H9 (cell line): ENCODE measurements around the gene ACAP2. TPM values are rescaled to one million over a fixed set of nuclear protein-coding genes. Genes with fewer than 3 reads are reported as not detected.

Source experiments
- DNase-seq: peaks from one replicate; pipeline ENCODE4 v3.0.0-alpha.2; 2017
- H2AFZ ChIP-seq: one replicate; pipeline ENCODE4 v1.6.1; 2013; ENCODE audit warnings: mild to moderate bottlenecking, low read length, control low read depth, moderate library complexity
- H2AK5ac ChIP-seq: 2 replicates; pipeline ENCODE4 v1.6.1; 2013; ENCODE audit warnings: low read length, control low read depth, mixed read lengths; ENCODE audit not compliant: insufficient read length
- H2BK120ac ChIP-seq: one replicate; pipeline ENCODE4 v1.6.1; 2013; ENCODE audit warnings: low read depth, mild to moderate bottlenecking, low read length, control low read depth, inconsistent platforms; ENCODE audit not compliant: poor library complexity, severe bottlenecking
- H2BK12ac ChIP-seq: 2 replicates; pipeline ENCODE4 v1.6.1; 2013; ENCODE audit warnings: low read length, control low read depth, mixed read lengths, low read depth; ENCODE audit not compliant: insufficient read length
- H2BK15ac ChIP-seq: 2 replicates; pipeline ENCODE4 v1.6.1; 2013; ENCODE audit warnings: low read depth, low read length, control low read depth
- H2BK20ac ChIP-seq: one replicate; pipeline ENCODE4 v1.6.1; 2013; ENCODE audit warnings: low read depth, mild to moderate bottlenecking, low read length, control low read depth, inconsistent platforms; ENCODE audit not compliant: poor library complexity, severe bottlenecking
- H2BK5ac ChIP-seq: 2 replicates; pipeline ENCODE4 v1.6.1; 2013; ENCODE audit warnings: low read length, control low read depth, mixed read lengths; ENCODE audit not compliant: insufficient read length
- H3K14ac ChIP-seq: 2 replicates; pipeline ENCODE4 v1.6.1; 2013; ENCODE audit warnings: low read length, control low read depth; ENCODE audit not compliant: insufficient read depth
- H3K18ac ChIP-seq: 2 replicates; pipeline ENCODE4 v1.6.1; 2013; ENCODE audit warnings: low read depth, mild to moderate bottlenecking, mixed read lengths, low read length, control low read depth; ENCODE audit not compliant: insufficient read length
- H3K23ac ChIP-seq: 2 replicates; pipeline ENCODE4 v1.6.1; 2013; ENCODE audit warnings: low read length, control low read depth, mixed read lengths, low read depth; ENCODE audit not compliant: insufficient read length
- H3K23me2 ChIP-seq: 2 replicates; pipeline ENCODE4 v1.6.1; 2013; ENCODE audit warnings: low read depth, mild to moderate bottlenecking, mixed read lengths, low read length, control low read depth; ENCODE audit not compliant: insufficient read length, poor library complexity, severe bottlenecking
- H3K27ac ChIP-seq: 2 replicates; pipeline ENCODE4 v1.5.1; 2013; ENCODE audit warnings: low read length, control low read depth, mixed read lengths, low read depth; ENCODE audit not compliant: insufficient read length
- H3K27me3 ChIP-seq: 2 replicates; pipeline ENCODE4 v1.6.1; 2013; ENCODE audit warnings: low read length, control low read depth, inconsistent platforms; ENCODE audit not compliant: insufficient read depth
- H3K4ac ChIP-seq: 2 replicates; pipeline ENCODE4 v1.6.1; 2013; ENCODE audit warnings: low read depth, mild to moderate bottlenecking, control low read depth, inconsistent platforms, low read length, moderate library complexity
- H3K4me1 ChIP-seq: 2 replicates; pipeline ENCODE4 v1.6.1; 2013; ENCODE audit warnings: low read length, control low read depth, inconsistent platforms; ENCODE audit not compliant: insufficient read depth
- H3K4me2 ChIP-seq: 2 replicates; pipeline ENCODE4 v1.6.1; 2013; ENCODE audit warnings: low read length, control low read depth, mixed read lengths; ENCODE audit not compliant: insufficient read length, insufficient read depth
- H3K56ac ChIP-seq: 2 replicates; pipeline ENCODE4 v1.6.1; 2013; ENCODE audit warnings: low read depth, mild to moderate bottlenecking, mixed read lengths, low read length, control low read depth; ENCODE audit not compliant: insufficient read length
- H3K79me1 ChIP-seq: 2 replicates; pipeline ENCODE4 v1.6.1; 2013; ENCODE audit warnings: low read depth, mild to moderate bottlenecking, moderate library complexity, low read length, control low read depth, inconsistent platforms; ENCODE audit not compliant: insufficient read depth, poor library complexity, severe bottlenecking
- H3K79me2 ChIP-seq: 2 replicates; pipeline ENCODE4 v1.6.1; 2013; ENCODE audit warnings: low read length, control low read depth, inconsistent platforms; ENCODE audit not compliant: insufficient read depth
- H3K9ac ChIP-seq: 2 replicates; pipeline ENCODE4 v1.6.1; 2013; ENCODE audit warnings: low read length, control low read depth, mixed read lengths; ENCODE audit not compliant: insufficient read length; ENCODE audit errors: extremely low read depth
- H3K9me3 ChIP-seq: one replicate; pipeline ENCODE4 v1.6.1; 2013; ENCODE audit warnings: low read depth, low read length, inconsistent platforms; ENCODE audit not compliant: control insufficient read depth
- H3T11ph ChIP-seq: one replicate; pipeline ENCODE4 v1.6.1; 2013; ENCODE audit warnings: mild to moderate bottlenecking, low read length, control low read depth, inconsistent platforms
- H4K20me1 ChIP-seq: one replicate; pipeline ENCODE4 v1.6.1; 2013; ENCODE audit not compliant: control insufficient read depth, insufficient read length, insufficient read depth
- H4K5ac ChIP-seq: 2 replicates; pipeline ENCODE4 v1.6.1; 2013; ENCODE audit warnings: low read depth, mild to moderate bottlenecking, mixed read lengths, low read length, control low read depth; ENCODE audit not compliant: insufficient read length
- H4K8ac ChIP-seq: replicated peaks from 2 replicates; pipeline ENCODE4 v1.6.1; 2013; ENCODE audit warnings: low read length, control low read depth, mixed read lengths, low read depth; ENCODE audit not compliant: insufficient read length
- H4K91ac ChIP-seq: 2 replicates; pipeline ENCODE4 v1.6.1; 2013; ENCODE audit warnings: low read depth, mild to moderate bottlenecking, moderate library complexity, mixed read lengths, low read length, control low read depth; ENCODE audit not compliant: insufficient read length
- H3K27ac Mint-ChIP-seq, 3 experiments: 2 replicates in 2 of 3; 3 replicates in 1 of 3; pipeline ENCODE4 v1.8.0; 2020 to 2021; ENCODE audit warnings: mixed read lengths in 3 of 3, mild to moderate bottlenecking in 1 of 3, moderate library complexity in 1 of 3
- H3K27me3 Mint-ChIP-seq: 2 replicates; pipeline ENCODE4 v1.8.0; 2021; ENCODE audit warnings: low read depth, mild to moderate bottlenecking, moderate library complexity, mixed read lengths
- H3K36me3 Mint-ChIP-seq, 3 experiments: 2 replicates in 2 of 3; 3 replicates in 1 of 3; pipeline ENCODE4 v1.8.0; 2020 to 2021; ENCODE audit warnings: low read depth in 3 of 3, mixed read lengths in 3 of 3; ENCODE audit not compliant: insufficient read depth in 1 of 3
- H3K4me1 Mint-ChIP-seq, 2 experiments: 2 replicates each; pipeline ENCODE4 v1.8.0; 2020; ENCODE audit warnings: mixed read lengths in 2 of 2
- H3K4me3 Mint-ChIP-seq, 2 experiments: 2 replicates in 1 of 2; 3 replicates in 1 of 2; pipeline ENCODE4 v1.8.0; 2020 to 2021; ENCODE audit warnings: mild to moderate bottlenecking in 2 of 2, mixed read lengths in 2 of 2, moderate library complexity in 1 of 2
- H3K9me3 Mint-ChIP-seq, 2 experiments: 2 replicates in 1 of 2; 3 replicates in 1 of 2; pipeline ENCODE4 v1.8.0; 2020; ENCODE audit warnings: mild to moderate bottlenecking in 2 of 2, mixed read lengths in 2 of 2, moderate library complexity in 1 of 2
- WGBS: extraction: QIAGEN DNeasy Blood & Tissue Kit; methylation state at CpG from one replicate; pipeline ENCODE4 v1.1.7; 2013; ENCODE audit warnings: missing lambda C conversion rate, low lambda C conversion rate, mixed read lengths; ENCODE audit not compliant: insufficient read length; ENCODE audit errors: extremely low coverage; 5-methylcytosine and 5-hydroxymethylcytosine counted together
- total RNA-seq: library from RNA; stranded (reverse); gene quantifications from 2 replicates; pipeline ENCODE4 v1.2.1, GENCODE V29; 2021
- TF ChIP-seq, protein P1 (sequence below): fragments of 200-600 bp; sonication (generic); conservative IDR thresholded peaks from 3 replicates; pipeline ENCODE4 v1.8.0; 2021; ENCODE audit warnings: antibody characterized with exemption, mild to moderate bottlenecking

Gene ACAP2
- total RNA-seq, 1 experiment from 2014 or later, result 30.8 TPM

- Histone ChIP-seq H3K23me2 (no peaks in the 10 kb centered on the region), H3K4me1 (no peaks in the 10 kb centered on the region), H3K79me2 (peaks cover 8% of the 10 kb centered on the region; the same call in 1 of the 2 replicates), H2BK5ac (no peak overlapping the region), H2BK12ac (no peak overlapping the region), H3K23ac (no peak overlapping the region), H3K14ac (no peak overlapping the region), H3K27ac (no peak overlapping the region), H3K9me3 (no peaks in the 10 kb centered on the region), H3T11ph (no peak overlapping the region), H3K4ac (no peak overlapping the region), H2BK15ac (no peak overlapping the region), H3K9ac (no peak overlapping the region), H3K56ac (no peak overlapping the region), H4K8ac (no peak overlapping the region), H2BK20ac (no peak overlapping the region), H2AFZ (no peak overlapping the region), H3K79me1 (no peaks in the 10 kb centered on the region), H4K91ac (no peak overlapping the region), H3K18ac (no peak overlapping the region), H4K5ac (no peak overlapping the region), H2BK120ac (no peak overlapping the region), H3K27me3 (no peaks in the 10 kb centered on the region), H2AK5ac (no peak overlapping the region), H4K20me1 (peaks cover 2% of the 10 kb centered on the region), H3K4me2 (no peak overlapping the region)
- Mint-ChIP-seq H3K27ac (no peak overlapping the region; a peak in 1 of 7 replicates), H3K27me3 (no peaks in the 10 kb centered on the region; the same call in none of the 2 replicates), H3K4me3 (no peak overlapping the region), H3K36me3 (peaks cover 10 to 25% (median 25%) of the 10 kb centered on the region in 3 experiments; a peak in 6 of 7 replicates), H3K4me1 (peaks cover 43% of the 10 kb centered on the region in 2 experiments), H3K9me3 (0 out of 5 replicates have a peak, but pooled peaks cover 0 to 3% of the 10 kb centered on the region in 2 experiments)
- TF ChIP-seq, protein P1, sequence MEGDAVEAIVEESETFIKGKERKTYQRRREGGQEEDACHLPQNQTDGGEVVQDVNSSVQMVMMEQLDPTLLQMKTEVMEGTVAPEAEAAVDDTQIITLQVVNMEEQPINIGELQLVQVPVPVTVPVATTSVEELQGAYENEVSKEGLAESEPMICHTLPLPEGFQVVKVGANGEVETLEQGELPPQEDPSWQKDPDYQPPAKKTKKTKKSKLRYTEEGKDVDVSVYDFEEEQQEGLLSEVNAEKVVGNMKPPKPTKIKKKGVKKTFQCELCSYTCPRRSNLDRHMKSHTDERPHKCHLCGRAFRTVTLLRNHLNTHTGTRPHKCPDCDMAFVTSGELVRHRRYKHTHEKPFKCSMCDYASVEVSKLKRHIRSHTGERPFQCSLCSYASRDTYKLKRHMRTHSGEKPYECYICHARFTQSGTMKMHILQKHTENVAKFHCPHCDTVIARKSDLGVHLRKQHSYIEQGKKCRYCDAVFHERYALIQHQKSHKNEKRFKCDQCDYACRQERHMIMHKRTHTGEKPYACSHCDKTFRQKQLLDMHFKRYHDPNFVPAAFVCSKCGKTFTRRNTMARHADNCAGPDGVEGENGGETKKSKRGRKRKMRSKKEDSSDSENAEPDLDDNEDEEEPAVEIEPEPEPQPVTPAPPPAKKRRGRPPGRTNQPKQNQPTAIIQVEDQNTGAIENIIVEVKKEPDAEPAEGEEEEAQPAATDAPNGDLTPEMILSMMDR, result no peak
- WGBS, result no CpG with 5 or more reads among the region's 11 CpGs
- no peak for DNase-seq
Measured at GRCh38 chr3:195249858-195250464, 192.9 kb downstream of the ACAP2 start.
